GM12892 (cell line): ENCODE measurements around the gene UTP25.

Experiments
- DNase-seq: peaks from one replicate; pipeline ENCODE4 v3.0.0; 2011; ENCODE audit not compliant: insufficient read length
- FAIRE-seq: peaks from 2 replicates; lab custom pipeline; 2011; peaks lifted over from hg19 to GRCh38; lab: Jason Lieb, UNC
- POLR2A ChIP-seq: IDR thresholded peaks from 2 replicates; pipeline ENCODE4 v1.6.1; 2011; ENCODE audit warnings: low read depth, low read length, control low read depth
- POLR2AphosphoS5 ChIP-seq: IDR thresholded peaks from 2 replicates; pipeline ENCODE4 v1.6.1; 2011; ENCODE audit warnings: low read depth, low read length, control low read depth
- TAF1 ChIP-seq: IDR thresholded peaks from 2 replicates; pipeline ENCODE4 v1.6.1; 2011; ENCODE audit warnings: low read depth, mild to moderate bottlenecking, control low read depth, low read length, borderline replicate concordance

UTP25 gene

DNA sequence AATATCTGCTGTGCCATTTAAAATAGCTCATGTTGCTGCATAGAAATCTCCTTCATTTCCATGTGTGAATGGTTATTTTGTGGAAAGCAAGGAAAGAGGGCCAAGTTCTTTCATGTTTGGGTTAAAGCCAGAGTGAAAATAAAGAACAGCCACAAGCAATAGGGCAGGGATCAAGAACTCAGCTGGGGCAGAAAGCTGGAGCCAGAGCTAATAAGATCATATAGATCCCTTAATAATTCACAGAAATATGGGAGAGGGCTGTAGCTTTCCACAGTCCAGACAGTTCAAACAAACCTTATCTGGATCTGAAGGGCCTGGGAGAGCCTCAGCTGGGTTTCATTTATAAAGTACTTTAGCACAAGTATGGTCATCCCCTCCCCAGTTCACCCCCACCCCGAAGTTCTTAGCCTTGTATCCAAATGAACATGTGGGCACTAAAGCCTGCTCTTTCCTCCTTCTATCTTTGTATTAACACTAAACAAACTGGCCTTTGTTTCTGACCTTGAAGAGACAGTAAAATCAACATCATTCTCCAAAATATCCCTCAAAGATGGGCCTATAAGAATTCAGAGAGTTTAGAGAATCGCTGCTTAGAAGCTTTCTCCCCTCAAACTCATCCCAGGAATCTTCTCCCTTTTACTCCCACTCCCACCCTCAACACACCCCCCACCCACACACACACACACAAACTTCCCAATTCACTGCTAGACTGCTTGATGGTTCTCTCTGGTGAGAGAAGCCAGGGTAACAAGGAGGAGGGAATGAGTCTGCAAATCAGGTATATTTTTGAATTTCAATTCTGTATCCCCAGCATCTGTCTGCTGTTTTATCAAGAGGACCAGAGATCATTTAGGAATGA is 41.7 kb downstream of the UTP25 start:
- FAIRE-seq (no peak), DNase-seq (no peak)
- no peak for TF ChIP-seq TAF1
- no peak for TF ChIP-seq POLR2A
- no peak for TF ChIP-seq POLR2AphosphoS5

- TF ChIP-seq POLR2AphosphoS5 (no peak), POLR2A (no peak), TAF1 (no peak)
- FAIRE-seq: no peak
- DNase-seq: no peak
These were observed 42.5 kb downstream of the UTP25 start for GRCh38 chr1:209870151-209870831.

- DNase-seq (no peak), FAIRE-seq (no peak)
- TF ChIP-seq POLR2AphosphoS5: no peak
- TF ChIP-seq POLR2A: no peak
- no peak for TF ChIP-seq TAF1
These were observed 43.2 kb downstream of the UTP25 start for GRCh38 chr1:209871006-209871405.

DNA sequence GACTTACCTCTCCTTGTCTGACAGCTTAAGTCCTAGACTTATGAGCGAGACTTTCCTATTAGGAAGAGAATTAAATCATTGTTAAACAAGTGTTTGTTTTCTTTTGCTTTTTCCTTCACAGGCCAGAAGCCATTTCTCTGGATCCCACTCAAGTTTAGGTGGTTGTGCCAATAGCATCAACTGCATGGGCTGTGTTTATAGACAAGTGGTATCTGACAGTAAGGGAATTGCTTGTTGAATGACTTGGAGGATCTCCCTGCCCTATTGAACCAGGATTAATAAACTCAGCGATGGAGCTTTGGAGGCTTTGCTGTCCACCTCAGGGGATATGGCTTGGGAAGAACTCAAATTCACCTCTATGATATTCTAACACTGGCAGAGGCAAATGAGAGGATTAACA is 43.7 kb downstream of the UTP25 start:
- no peak for DNase-seq
- TF ChIP-seq POLR2AphosphoS5 (no peak), TAF1 (no peak), POLR2A (no peak)
- FAIRE-seq: no peak

- FAIRE-seq (no peak), DNase-seq (no peak)
- no peak for TF ChIP-seq TAF1
- TF ChIP-seq POLR2A: no peak
These were observed 45.5 kb downstream of the UTP25 start for GRCh38 chr1:209873067-209873799.

GRCh38 chr1:209875515-209875914 is 47.7 kb downstream of the UTP25 start:
- TF ChIP-seq POLR2A (no peak), TAF1 (no peak), POLR2AphosphoS5 (no peak)
- FAIRE-seq: no peak
- no peak for DNase-seq

DNA sequence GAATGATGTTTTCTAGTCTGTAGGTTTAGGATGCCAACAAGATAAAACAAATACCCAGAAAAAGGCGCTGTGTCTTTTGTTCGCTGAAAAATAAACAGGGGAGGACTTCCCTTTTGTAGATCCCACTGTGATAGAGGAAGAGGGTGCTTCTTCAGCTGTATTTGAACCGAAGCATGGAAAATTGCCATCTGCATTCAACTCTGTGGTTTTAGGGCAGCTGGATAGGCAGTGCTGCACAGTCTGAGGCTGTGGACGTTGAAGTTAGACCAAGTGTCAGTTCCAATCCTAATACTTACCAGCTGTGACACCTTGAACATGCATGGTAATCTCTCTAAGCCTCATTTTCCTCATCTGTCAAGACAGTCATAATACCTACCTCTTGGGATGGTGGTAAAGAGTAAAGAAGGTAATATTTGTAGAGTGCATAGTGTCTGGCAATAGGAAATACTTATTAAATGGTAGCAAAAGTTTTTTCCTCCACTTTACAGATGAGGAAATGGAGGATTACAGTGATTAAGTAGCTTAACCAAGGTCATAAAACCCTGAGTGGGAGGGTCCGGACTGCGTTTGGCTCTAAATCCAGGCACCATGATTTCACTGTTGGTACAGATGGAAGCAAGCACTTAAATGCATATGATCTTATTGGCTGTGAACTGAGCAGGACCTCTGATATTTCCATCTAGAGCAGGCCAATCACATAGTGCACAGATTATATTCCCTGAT is 48.5 kb downstream of the UTP25 start:
- no peak for DNase-seq
- TF ChIP-seq TAF1: no peak
- TF ChIP-seq POLR2A: no peak
- TF ChIP-seq POLR2AphosphoS5: no peak
- no peak for FAIRE-seq

DNA sequence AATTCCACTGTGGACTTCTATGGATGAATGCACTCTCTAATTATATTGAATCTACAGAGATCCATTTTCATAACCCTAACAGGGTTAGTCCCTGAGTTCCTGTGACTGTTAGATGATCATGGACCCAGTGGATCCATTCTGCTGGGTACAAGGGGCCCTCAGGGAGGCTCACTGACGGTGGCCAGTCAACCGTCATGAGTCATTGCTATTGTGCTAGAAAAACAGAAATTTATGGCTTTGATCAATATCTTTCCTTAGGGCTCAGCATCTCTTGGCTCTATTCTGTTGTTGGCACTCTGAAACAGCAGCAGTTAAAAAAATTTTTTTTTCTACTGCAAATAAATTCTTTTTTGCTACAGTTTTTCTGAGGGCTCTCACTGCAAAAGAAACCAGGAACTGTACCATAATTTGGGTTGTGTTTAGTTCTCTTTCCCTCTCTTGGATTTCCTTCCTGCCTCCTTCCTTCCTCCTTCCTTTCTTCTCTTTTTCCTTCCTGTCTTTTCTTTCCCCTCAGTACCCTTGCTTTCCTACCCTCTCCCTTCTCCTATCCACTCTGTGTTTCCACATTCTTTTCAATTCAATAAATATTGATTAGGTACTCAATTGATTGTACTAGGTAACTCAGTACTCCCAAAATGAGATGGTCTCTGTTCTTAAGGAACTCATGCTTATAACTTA is 49.5 kb downstream of the UTP25 start:
- no peak for DNase-seq

GRCh38 chr1:209878964-209879363 is 51.2 kb downstream of the UTP25 start:
- no peak for FAIRE-seq
- no peak for DNase-seq
- TF ChIP-seq POLR2AphosphoS5: no peak
- TF ChIP-seq POLR2A: no peak
- no peak for TF ChIP-seq TAF1

More for the DNA sequence above, 49.5 kb downstream of the UTP25 start:
- no peak for FAIRE-seq
- TF ChIP-seq TAF1 (no peak), POLR2AphosphoS5 (no peak), POLR2A (no peak)

DNA sequence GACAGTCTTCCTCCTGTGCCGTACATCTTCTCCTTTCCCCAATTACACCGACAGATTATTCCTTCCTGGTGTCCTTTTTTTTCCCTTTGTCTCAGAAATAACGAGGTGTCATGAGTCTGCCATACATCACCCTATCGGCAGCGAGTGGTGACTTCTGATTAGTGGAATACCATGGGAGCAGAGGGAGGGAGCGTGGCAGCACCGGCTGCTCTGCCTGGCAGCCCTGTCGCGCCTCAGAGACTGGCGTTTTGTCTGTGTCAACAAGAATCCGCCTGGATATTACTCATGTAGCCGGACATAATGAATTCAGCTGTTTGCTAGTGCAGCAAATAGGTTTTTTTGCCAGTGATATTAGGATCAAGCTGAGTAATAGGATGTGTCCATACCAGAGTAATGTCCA is 51.8 kb downstream of the UTP25 start:
- TF ChIP-seq POLR2A (no peak), POLR2AphosphoS5 (no peak), TAF1 (no peak)
- FAIRE-seq (no peak), DNase-seq (no peak)
